H1 (cell line): Measurements from ENCODE around the gene PCDHA9. TPM values are rescaled to one million over a fixed set of nuclear protein-coding genes. Genes with fewer than 3 reads are reported as not detected.
A peak's percentile ranks its signal among the peaks of the same experiment; 100 is the strongest.

ENCODE experiments used
- CTCF ChIA-PET: fragments of 300-600 bp; sonication (Branson Sonifier 250); formaldehyde crosslinking; loops from one replicate; lab custom pipeline; 2021; ENCODE audit not compliant: partially characterized antibody; lab: Charles Lee
- POLR2A ChIA-PET: fragments of 300-600 bp; sonication (Branson Sonifier 250); formaldehyde crosslinking; loops from one replicate; lab custom pipeline; 2021; ENCODE audit warnings: inconsistent platforms; ENCODE audit not compliant: partially characterized antibody; lab: Charles Lee
- DNase-seq, 2 experiments: peaks; one replicate each; pipeline versions ENCODE4 v3.0.0 to v3.0.0-alpha.2; 2010 to 2022; ENCODE audit warnings: low spot score in 2 of 2, low read depth in 1 of 2, mixed read lengths in 1 of 2
- FAIRE-seq: peaks from 2 replicates; lab custom pipeline; 2011; peaks lifted over from hg19 to GRCh38; lab: Jason Lieb, UNC
- H2AFZ ChIP-seq: 2 replicates; pipeline ENCODE4 v1.8.1; 2012; ENCODE audit warnings: low read length, inconsistent platforms
- H2AK5ac ChIP-seq: 2 replicates; pipeline ENCODE4 v1.6.1; 2013; ENCODE audit warnings: low read depth, low read length
- H2BK120ac ChIP-seq: replicated peaks from 2 replicates; pipeline ENCODE3; 2013; ENCODE audit warnings: low read depth, low read length, inconsistent platforms
- H2BK12ac ChIP-seq: 2 replicates; pipeline ENCODE4 v1.6.1; 2013; ENCODE audit warnings: low read depth, low read length
- H2BK15ac ChIP-seq: 2 replicates; pipeline ENCODE4 v1.6.1; 2013; ENCODE audit warnings: low read length
- H2BK20ac ChIP-seq: 2 replicates; pipeline ENCODE4 v1.6.1; 2013; ENCODE audit warnings: low read length
- H2BK5ac ChIP-seq: 2 replicates; pipeline ENCODE4 v1.6.1; 2013; ENCODE audit warnings: low read depth, low read length
- H3K14ac ChIP-seq: 2 replicates; pipeline ENCODE4 v1.6.1; 2013; ENCODE audit warnings: inconsistent platforms; ENCODE audit not compliant: insufficient read length
- H3K18ac ChIP-seq: 2 replicates; pipeline ENCODE4 v1.6.1; 2013; ENCODE audit warnings: low read length; ENCODE audit errors: extremely low read depth
- H3K23ac ChIP-seq: 2 replicates; pipeline ENCODE4 v1.6.1; 2013; ENCODE audit warnings: inconsistent platforms; ENCODE audit not compliant: insufficient read length
- H3K23me2 ChIP-seq: 2 replicates; pipeline ENCODE4 v1.6.1; 2013; ENCODE audit warnings: low read depth, low read length
- H3K27ac ChIP-seq: 2 replicates; pipeline ENCODE4 v1.6.1; 2011; ENCODE audit warnings: low read depth, low read length, inconsistent platforms
- H3K27me3 ChIP-seq, 4 experiments: replicated peaks in 1 of 4; 1 replicate in 1 of 4; 2 replicates in 3 of 4; pipeline versions ENCODE4 v1.6.1 to v1.8.1; 2011 to 2013; ENCODE audit warnings: low read length in 3 of 4, mild to moderate bottlenecking in 3 of 4, inconsistent platforms in 2 of 4, mixed read lengths in 2 of 4, moderate library complexity in 1 of 4; ENCODE audit not compliant: control insufficient read depth in 3 of 4, insufficient read depth in 3 of 4; ENCODE audit errors: extremely low read depth in 1 of 4
- H3K36me3 ChIP-seq, 4 experiments: 2 replicates each; pipeline versions ENCODE4 v1.6.1 to v1.8.1; 2011 to 2013; ENCODE audit warnings: mild to moderate bottlenecking in 4 of 4, low read length in 3 of 4, moderate library complexity in 2 of 4, control low read depth in 1 of 4, inconsistent platforms in 1 of 4; ENCODE audit not compliant: insufficient read depth in 4 of 4, control insufficient read depth in 2 of 4
- H3K4ac ChIP-seq: replicated peaks from 2 replicates; pipeline ENCODE3; 2013; ENCODE audit warnings: low read length, low read depth, mixed read lengths, inconsistent platforms; ENCODE audit not compliant: insufficient read length
- H3K4me1 ChIP-seq, 4 experiments: replicated peaks in 1 of 4; 1 replicate in 1 of 4; 2 replicates in 3 of 4; pipeline versions ENCODE4 v1.6.1 to v1.8.1; 2011 to 2013; ENCODE audit warnings: low read length in 3 of 4, inconsistent platforms in 2 of 4, mixed read lengths in 1 of 4; ENCODE audit not compliant: insufficient read depth in 4 of 4, control insufficient read depth in 3 of 4
- H3K4me2 ChIP-seq, 2 experiments: 2 replicates each; pipeline versions ENCODE4 v1.6.1 to v1.8.1; 2011 to 2013; ENCODE audit warnings: low read depth in 2 of 2, low read length in 2 of 2, control low read depth in 1 of 2, inconsistent platforms in 1 of 2, mild to moderate bottlenecking in 1 of 2; ENCODE audit not compliant: insufficient read depth in 1 of 2
- H3K4me3 ChIP-seq, 4 experiments: fragments of 200-600, 300-600 bp in 1 of 4; sonication (generic), shearing (Covaris generic), sonication (Bioruptor Twin) in 1 of 4; 2 replicates each; pipeline versions ENCODE4 v1.5.1 to v1.8.1; 2011 to 2016; ENCODE audit warnings: low read length in 4 of 4, low read depth in 3 of 4, control low read depth in 2 of 4, inconsistent platforms in 2 of 4, mild to moderate bottlenecking in 2 of 4, mixed read lengths in 1 of 4, moderate library complexity in 1 of 4; ENCODE audit not compliant: insufficient read depth in 2 of 4; ENCODE audit errors: extremely low read depth in 1 of 4
- H3K56ac ChIP-seq: replicated peaks from 2 replicates; pipeline ENCODE3; 2013; ENCODE audit warnings: low read depth, mild to moderate bottlenecking, mixed read lengths, low read length, inconsistent platforms; ENCODE audit not compliant: insufficient read length
- H3K79me1 ChIP-seq: 2 replicates; pipeline ENCODE4 v1.6.1; 2013; ENCODE audit warnings: low read depth, low read length, control low read depth
- H3K79me2 ChIP-seq, 2 experiments: 2 replicates each; pipeline versions ENCODE4 v1.6.1 to v1.8.1; 2012 to 2013; ENCODE audit warnings: low read length in 2 of 2, mild to moderate bottlenecking in 2 of 2, inconsistent platforms in 1 of 2; ENCODE audit not compliant: insufficient read depth in 2 of 2, control insufficient read depth in 1 of 2
- H3K9ac ChIP-seq, 4 experiments: replicated peaks in 1 of 4; 1 replicate in 1 of 4; 2 replicates in 3 of 4; pipeline versions ENCODE4 v1.6.1 to v1.8.1; 2011 to 2013; ENCODE audit warnings: low read depth in 3 of 4, low read length in 3 of 4, control low read depth in 2 of 4, mild to moderate bottlenecking in 2 of 4, moderate library complexity in 2 of 4, inconsistent platforms in 1 of 4; ENCODE audit errors: extremely low read depth in 1 of 4
- H3K9me3 ChIP-seq, 2 experiments: 2 replicates each; pipeline versions ENCODE4 v1.6.1 to v1.8.1; 2012 to 2013; ENCODE audit warnings: mild to moderate bottlenecking in 2 of 2, moderate library complexity in 2 of 2, control low read depth in 1 of 2, inconsistent platforms in 1 of 2, low read depth in 1 of 2, low read length in 1 of 2, mixed read lengths in 1 of 2; ENCODE audit not compliant: insufficient read depth in 2 of 2
- H4K20me1 ChIP-seq, 2 experiments: replicated peaks in 1 of 2; 2 replicates each; pipeline versions ENCODE3 to v1.8.1; 2011 to 2013; ENCODE audit warnings: inconsistent platforms in 2 of 2, low read length in 2 of 2, mild to moderate bottlenecking in 1 of 2; ENCODE audit not compliant: insufficient read depth in 2 of 2, control insufficient read depth in 1 of 2
- H4K5ac ChIP-seq: 2 replicates; pipeline ENCODE4 v1.6.1; 2013; ENCODE audit warnings: low read length, low read depth, mixed read lengths, inconsistent platforms; ENCODE audit not compliant: insufficient read length
- H4K8ac ChIP-seq: 2 replicates; pipeline ENCODE4 v1.8.0; 2013; ENCODE audit warnings: mild to moderate bottlenecking, moderate library complexity, low read length, inconsistent platforms; ENCODE audit not compliant: insufficient read depth; ENCODE audit errors: extremely low read depth
- H4K91ac ChIP-seq: replicated peaks from 2 replicates; pipeline ENCODE3; 2013; ENCODE audit warnings: low read length, mixed read lengths, inconsistent platforms; ENCODE audit not compliant: insufficient read length
- ASH2L ChIP-seq: fragments of 200-600, 300-600 bp; sonication (generic); IDR thresholded peaks from one replicate; pipeline ENCODE4 v1.7.1; 2017; ENCODE audit warnings: low read length
- SP2 ChIP-seq: IDR thresholded peaks from 2 replicates; pipeline ENCODE4 v1.6.1; 2012; ENCODE audit warnings: mild to moderate bottlenecking, low read length, inconsistent platforms
- SRF ChIP-seq: IDR thresholded peaks from 2 replicates; pipeline ENCODE4 v1.6.1; 2011; ENCODE audit warnings: mild to moderate bottlenecking, low read depth, low read length, moderate library complexity
- TAF7 ChIP-seq: optimal IDR thresholded peaks from 2 replicates; pipeline ENCODE3; 2011; ENCODE audit warnings: low read depth, mild to moderate bottlenecking, inconsistent platforms, low read length, moderate library complexity, borderline replicate concordance
- WGBS, 2 experiments: shearing (Covaris generic) in 1 of 2; methylation state at CpG; one replicate each; pipeline versions ENCODE4 v1.1.6 to v1.1.7; 2013 to 2015; ENCODE audit warnings: low lambda C conversion rate in 2 of 2, mixed read lengths in 2 of 2, inconsistent platforms in 1 of 2, low coverage in 1 of 2, missing lambda C conversion rate in 1 of 2; ENCODE audit not compliant: insufficient replicate concordance in 2 of 2, insufficient coverage in 1 of 2, insufficient read length in 1 of 2; ENCODE audit errors: extremely low coverage in 1 of 2, missing lambda C conversion rate in 1 of 2; 5-methylcytosine and 5-hydroxymethylcytosine counted together
- polyA plus RNA-seq, 7 experiments: library from polyadenylated mRNA; depleted of rRNA in 3 of 7; stranded (reverse) in 5 of 7; unstranded in 2 of 7; fragments of >200 nt in 5 of 7; fragments of 200-250 nt in 2 of 7; gene quantifications; 1 replicate in 5 of 7; 2 replicates in 1 of 7; 4 replicates in 1 of 7; pipeline versions ENCODE4 v1.2.1 to v1.2.3, GENCODE V29; 2011 to 2013; ENCODE audit warnings: missing spikeins in 2 of 7, mixed read lengths in 2 of 7
- total RNA-seq: library from RNA; stranded (reverse); fragmentation: NEBNext Ultra II Directional; extraction: Animal tissue kit (Norgen Biotek cat#: 25700); gene quantifications from 2 replicates; pipeline ENCODE4 v1.2.1, GENCODE V29; 2021

The PCDHA9 gene
- total and polyA plus RNA-seq, 2 of the 8 experiments (the other 6 are each of a cell fraction or from before 2014, with no cell fraction given), result 0.12 to 0.28 TPM

DNA sequence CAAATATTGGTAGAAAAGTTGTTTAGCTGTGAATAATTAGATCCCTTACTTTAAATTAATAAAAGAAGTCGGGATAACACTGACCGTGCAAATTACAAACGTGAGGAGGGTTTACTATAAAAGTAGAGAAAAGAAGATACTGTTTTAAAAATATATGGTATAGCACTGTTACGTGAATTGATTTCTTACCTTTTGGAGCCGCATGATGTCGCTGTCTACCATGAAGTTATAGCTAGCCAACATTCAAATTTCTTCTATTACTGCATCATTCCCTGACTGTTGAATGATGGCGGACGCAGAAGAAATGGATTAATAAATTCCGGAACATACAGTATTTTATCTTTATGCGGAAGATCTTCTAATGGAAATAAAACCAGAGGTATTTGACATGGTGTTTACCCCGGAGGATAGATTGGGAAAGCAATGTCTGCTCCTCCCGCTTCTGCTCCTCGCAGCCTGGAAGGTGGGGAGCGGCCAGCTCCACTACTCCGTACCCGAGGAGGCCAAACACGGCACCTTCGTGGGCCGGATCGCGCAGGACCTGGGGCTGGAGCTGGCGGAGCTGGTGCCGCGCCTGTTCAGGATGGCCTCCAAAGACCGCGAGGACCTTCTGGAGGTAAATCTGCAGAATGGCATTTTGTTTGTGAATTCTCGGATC is 20.3 kb upstream of the PCDHA9 start, which contains the start of gene PCDHA6:
Gene PCDHA6 (plus strand): TSS at position 257 of the 658 bp plus-strand sequence. CDS start 132 bp downstream, at position 389.
- Histone ChIP-seq H2BK5ac (no peak within 1 kb of the TSS), H3K9ac (peak within 1 kb of the TSS in 1 of 4 experiments; percentile 45; a peak in 1 of 7 replicates), H2BK120ac (no peak within 1 kb of the TSS), H3K4me3 (peak within 1 kb of the TSS in 1 of 4 experiments; percentile 62; a peak in 2 of 8 replicates), H4K91ac (no peak within 1 kb of the TSS), H4K8ac (peak within 1 kb of the TSS; percentile 4; the same call in 1 of the 2 replicates), H3K79me1 (no peaks in the 10 kb centered on the region), H3K4ac (no peak within 1 kb of the TSS), H3K4me2 (no peak within 1 kb of the TSS; a peak in 1 of 4 replicates), H3K56ac (no peak within 1 kb of the TSS), H3K23ac (no peak within 1 kb of the TSS), H3K18ac (no peak within 1 kb of the TSS; the same call in 1 of the 2 replicates), H3K23me2 (no peaks in the 10 kb centered on the region), H2AFZ (no peak within 1 kb of the TSS), H4K5ac (no peak within 1 kb of the TSS), H4K20me1 (peaks cover 0 to 1% of the 10 kb centered on the region in 2 experiments), H3K14ac (no peak within 1 kb of the TSS), H3K27me3 (no peaks in the 10 kb centered on the region), H2BK12ac (no peak within 1 kb of the TSS), H3K79me2 (no peaks in the 10 kb centered on the region; a peak in 1 of 4 replicates), H3K27ac (no peak within 1 kb of the TSS), H3K4me1 (no peaks in the 10 kb centered on the region), H2AK5ac (no peak within 1 kb of the TSS), H3K36me3 (peaks cover 0 to 3% (median 0%) of the 10 kb centered on the region in 4 experiments; a peak in 1 of 8 replicates), H2BK20ac (no peak within 1 kb of the TSS), H2BK15ac (no peak within 1 kb of the TSS), H3K9me3 (peaks cover 0 to 12% of the 10 kb centered on the region in 2 experiments; a peak in 1 of 4 replicates)
- DNase-seq (no peak), FAIRE-seq (no peak)
- ChIA-PET CTCF (interaction anchor here (0.7 to 6.0 kb wide), 30 partner anchors 8 to 254 kb away, joined by 3 to 58 read pairs (median 4); partner anchors contain the start of genes PCDHA1, PCDHA10, PCDHA11 and PCDHA2), POLR2A (interaction anchor here (0.7 to 1.8 kb wide), 9 partner anchors 9 to 267 kb away, joined by 3 to 5 read pairs (median 4); partner anchors contain the start of genes PCDHA1, PCDHA12, PCDHA8 and PCDHB2)
- TF ChIP-seq ASH2L (no peak), TAF7 (no peak), SP2 (no peak), SRF (no peak)
- WGBS, 2 experiments, result 94% methylated on average over 25 of the region's 27 CpGs; no CpG with 5 or more reads in 1 of the 2 experiments
